HepG2 (cell line): ENCODE results near the gene PRR35. TPM values are rescaled to one million over a fixed set of nuclear protein-coding genes. Genes with fewer than 3 reads are reported as not detected.

Experiments used
- AGO1 ChIP-seq: fragments of 200-400 bp; formaldehyde crosslinking; IDR thresholded peaks from 2 replicates; pipeline ENCODE4 v1.6.1; 2017; ENCODE audit warnings: mild to moderate bottlenecking, low read depth, low read length, moderate library complexity; ENCODE audit not compliant: poor library complexity, severe bottlenecking
- HMG20A ChIP-seq: IDR thresholded peaks from 2 replicates; pipeline ENCODE4 v1.6.1; 2016; ENCODE audit warnings: borderline replicate concordance
- KLF13 ChIP-seq: sonication (generic); formaldehyde crosslinking; IDR thresholded peaks from 2 replicates; pipeline ENCODE4 v1.4.0; 2020; ENCODE audit warnings: mild to moderate bottlenecking, missing genetic modification reagents
- MTA1 ChIP-seq: sonication (generic); formaldehyde crosslinking; IDR thresholded peaks from 2 replicates; pipeline ENCODE4 v1.4.0; 2020; ENCODE audit warnings: missing genetic modification reagents, mild to moderate bottlenecking, borderline replicate concordance
- MTA3 ChIP-seq: sonication (generic); formaldehyde crosslinking; IDR thresholded peaks from 2 replicates; pipeline ENCODE4 v1.4.0; 2020; ENCODE audit warnings: missing genetic modification reagents
- MTERF4 ChIP-seq: sonication (generic); formaldehyde crosslinking; IDR thresholded peaks from 2 replicates; pipeline ENCODE4 v1.8.0; 2023; ENCODE audit warnings: mild to moderate bottlenecking, missing genetic modification reagents
- NFAT5 ChIP-seq: sonication (generic); formaldehyde crosslinking; IDR thresholded peaks from 2 replicates; pipeline ENCODE4 v1.4.0; 2020; ENCODE audit warnings: missing genetic modification reagents
- NFE2L1 ChIP-seq: sonication (generic); formaldehyde crosslinking; IDR thresholded peaks from 2 replicates; pipeline ENCODE4 v1.4.0; 2020; ENCODE audit warnings: missing genetic modification reagents, mild to moderate bottlenecking, borderline replicate concordance
- POGK ChIP-seq: sonication (generic); formaldehyde crosslinking; conservative IDR thresholded peaks from 2 replicates; pipeline ENCODE4 v1.8.0; 2022; ENCODE audit warnings: mild to moderate bottlenecking, moderate library complexity, missing genetic modification reagents
- POLR2AphosphoS5 ChIP-seq: IDR thresholded peaks from 2 replicates; pipeline ENCODE4 v1.6.1; 2012; ENCODE audit warnings: low read depth, low read length
- SIX1 ChIP-seq: sonication (generic); formaldehyde crosslinking; IDR thresholded peaks from 2 replicates; pipeline ENCODE4 v1.4.0; 2020; ENCODE audit warnings: missing genetic modification reagents, borderline replicate concordance
- TFDP1 ChIP-seq: IDR thresholded peaks from 2 replicates; pipeline ENCODE4 v1.6.1; 2016; ENCODE audit warnings: missing compliant biosample characterization, missing genetic modification reagents, borderline replicate concordance
- ZBTB7B ChIP-seq: sonication (generic); formaldehyde crosslinking; IDR thresholded peaks from 2 replicates; pipeline ENCODE4 v1.4.0; 2020; ENCODE audit warnings: missing genetic modification reagents
- ZNF138 ChIP-seq: sonication (generic); formaldehyde crosslinking; IDR thresholded peaks from 2 replicates; pipeline ENCODE4 v1.5.0; 2020; ENCODE audit warnings: mild to moderate bottlenecking, low read depth, missing genetic modification reagents
- ZNF235 ChIP-seq: sonication (generic); formaldehyde crosslinking; IDR thresholded peaks from 2 replicates; pipeline ENCODE4 v1.8.1; 2023; ENCODE audit warnings: mild to moderate bottlenecking, missing genetic modification reagents, borderline replicate concordance
- ZNF256 ChIP-seq: sonication (generic); formaldehyde crosslinking; conservative IDR thresholded peaks from 2 replicates; pipeline ENCODE4 v1.4.0; 2020; ENCODE audit warnings: missing genetic modification reagents
- ZNF329 ChIP-seq: sonication (generic); formaldehyde crosslinking; IDR thresholded peaks from 2 replicates; pipeline ENCODE4 v1.9.0; 2021; ENCODE audit warnings: low read depth, mild to moderate bottlenecking, missing genetic modification reagents
- ZNF543 ChIP-seq: sonication (generic); formaldehyde crosslinking; IDR thresholded peaks from 2 replicates; pipeline ENCODE4 v1.4.0; 2020; ENCODE audit warnings: mild to moderate bottlenecking, missing genetic modification reagents
- ZNF564 ChIP-seq: sonication (generic); formaldehyde crosslinking; IDR thresholded peaks from 2 replicates; pipeline ENCODE4 v1.8.1; 2023; ENCODE audit warnings: mild to moderate bottlenecking, missing genetic modification reagents
- ZNF572 ChIP-seq: sonication (generic); formaldehyde crosslinking; IDR thresholded peaks from 2 replicates; pipeline ENCODE4 v1.5.1; 2020; ENCODE audit warnings: mild to moderate bottlenecking, missing genetic modification reagents
- polyA plus RNA-seq, 8 experiments: library from polyadenylated mRNA; depleted of rRNA in 3 of 8; stranded (reverse) in 7 of 8; unstranded in 1 of 8; fragments of >200 nt; fragmentation: Illumina TruSeq in 4 of 8; extraction: Trizol in 4 of 8; gene quantifications; 2 replicates each; pipeline versions ENCODE4 v1.2.1 to v1.2.3, GENCODE V29; 2011 to 2016; ENCODE audit warnings: low read depth in 4 of 8, missing spikeins in 1 of 8, mixed read lengths in 1 of 8; ENCODE audit not compliant: insufficient read depth in 1 of 8
- total RNA-seq, 5 experiments: library from RNA; depleted of rRNA; stranded (reverse); fragments of >200 nt; fragmentation: Illumina TruSeq; extraction: Trizol; gene quantifications; 2 replicates each; pipeline ENCODE4 v1.2.3, GENCODE V29; 2016; ENCODE audit warnings: low read depth in 1 of 5

PRR35 gene
- total and polyA plus RNA-seq, 2 of the 13 experiments (the other 11 are each of a cell fraction or from before 2014, with no cell fraction given): 0.07 to 0.16 TPM

GRCh38 chr16:586645-587590 lies 26.7 kb downstream of the PRR35 start (continued):
- TF ChIP-seq NFAT5 (no peak), MTERF4 (CRISPR knock-in tag) (no peak), ZNF543 (CRISPR knock-in tag) (no peak), MTA3 (no peak), NFE2L1 (0 out of 2 replicates have a peak, but pooled peaks have one; percentile 40), ZNF235 (CRISPR knock-in tag) (no peak), MTA1 (CRISPR knock-in tag) (peak; percentile 24; the same call in 1 of the 2 replicates), ZBTB7B (CRISPR knock-in tag) (0 out of 2 replicates have a peak, but pooled peaks have one; percentile 20), ZNF329 (CRISPR knock-in tag) (no peak), TFDP1 (no peak), HMG20A (CRISPR knock-in tag) (no peak), ZNF138 (CRISPR knock-in tag) (no peak), AGO1 (peak; percentile 95), POLR2AphosphoS5 (peak; percentile 23; the same call in 1 of the 2 replicates), ZNF572 (CRISPR knock-in tag) (no peak), POGK (CRISPR knock-in tag) (peak; percentile 41; the same call in 1 of the 2 replicates), SIX1 (no peak), ZNF256 (CRISPR knock-in tag) (no peak), KLF13 (0 out of 2 replicates have a peak, but pooled peaks have one; percentile 23), ZNF564 (CRISPR knock-in tag) (no peak)
